Panc1 (cell line): ENCODE results near the gene ZSWIM7. TPM values are rescaled to one million over a fixed set of nuclear protein-coding genes. Genes with fewer than 3 reads are reported as not detected.

Source experiments
- total RNA-seq: library from RNA; stranded (reverse); gene quantifications from one replicate; pipeline ENCODE4 v1.2.1, GENCODE V29; 2021; ENCODE audit not compliant: unreplicated experiment

The ZSWIM7 gene
- total RNA-seq, 1 experiment from 2014 or later: 17.5 TPM

Other genes with a start within 250 kb of the ZSWIM7 start
- 42.7 TPM for gene ADORA2B, start 54.6 kb downstream of the ZSWIM7 start, total RNA-seq
- 28.4 TPM for gene TTC19, start 120 bp upstream of the ZSWIM7 start, total RNA-seq
- gene NCOR1, start 215.8 kb upstream of the ZSWIM7 start, total RNA-seq: 83.8 TPM
- 14.8 TPM for gene PIGL, start 217.5 kb upstream of the ZSWIM7 start, total RNA-seq